Body of pancreas (tissue), 4 donors: ENCODE results near the gene TRIM32.

Experiments used
- CTCF ChIP-seq, 7 experiments: fragments of 450-650 bp in 4 of 7; fragments of 200-600 bp in 3 of 7; sonication (generic) in 3 of 7; IDR thresholded peaks; one replicate each; pipeline ENCODE4 v1.5.1; 2016 to 2019; ENCODE audit warnings: antibody characterized with exemption in 7 of 7
- POLR2A ChIP-seq, 3 donors: fragments of 450-650 bp; IDR thresholded peaks; one replicate each; pipeline ENCODE4 v1.6.1; 2016; ENCODE audit warnings: antibody characterized with exemption in 3 of 3, mild to moderate bottlenecking in 2 of 3

- TF ChIP-seq CTCF (IDR thresholded peaks at IDR 0.05): no peak
- no peak for TF ChIP-seq POLR2A (IDR thresholded peaks at IDR 0.05)
These were observed 33.1 kb upstream of the TRIM32 start for GRCh38 chr9:116654059-116654355.
